K562 (cell line): ENCODE results near the gene ACAD10. TPM values are rescaled to one million over a fixed set of nuclear protein-coding genes. Genes with fewer than 3 reads are reported as not detected.

Experiments
- ATAC-seq: fragments of 200-7000 bp; cut with Tn5 transposase; 3 replicates; pipeline ENCODE4 v1.9.1; 2020; ENCODE audit warnings: moderate library complexity
- BruUV-seq: library from RNA; stranded (reverse); fragments of 400-500 nt; replicated peaks from 2 replicates; lab custom pipeline; 2021; lab: Mats Ljungman, UMichigan
- CTCF ChIA-PET: fragments of 300-600 bp; formaldehyde crosslinking; extraction: SDS; loops from one replicate; lab custom pipeline; 2021; ENCODE audit warnings: low intra/inter-chr PET ratio; lab: Yijun Ruan, JAX
- POLR2A ChIA-PET: fragments of 300-600, 350-650 bp; sonication (Branson Sonifier 250); formaldehyde crosslinking; extraction: SDS; loops from one replicate; lab custom pipeline; 2021; ENCODE audit warnings: antibody characterized with exemption, inconsistent platforms; lab: Yijun Ruan, JAX
- DNase-seq, 4 experiments: peaks; one replicate each; pipeline versions ENCODE4 v3.0.0 to v3.0.0-alpha.2; 2011 to 2018; ENCODE audit warnings: low spot score in 3 of 4, mixed read lengths in 3 of 4; ENCODE audit errors: extremely low read depth in 1 of 4
- FAIRE-seq: peaks from 2 replicates; lab custom pipeline; 2011; peaks lifted over from hg19 to GRCh38; lab: Jason Lieb, UNC
- H2AFZ ChIP-seq: 2 replicates; pipeline ENCODE4 v1.6.0; 2011; ENCODE audit warnings: low read depth, low read length, control low read depth, inconsistent platforms
- H3K27ac ChIP-seq: fragments of 200-600 bp; 3 replicates; pipeline ENCODE4 v1.8.0; 2011; ENCODE audit warnings: low read depth, mild to moderate bottlenecking, control low read depth, inconsistent platforms, low read length, moderate library complexity, mixed read lengths; ENCODE audit errors: extremely low read depth
- H3K27me3 ChIP-seq, 2 experiments: fragments of 300-600 bp in 1 of 2; 2 replicates in 1 of 2; 3 replicates in 1 of 2; pipeline versions ENCODE4 v1.6.0 to v1.8.0; 2011; ENCODE audit warnings: inconsistent platforms in 2 of 2, low read length in 2 of 2, mild to moderate bottlenecking in 1 of 2, mixed read lengths in 1 of 2, moderate library complexity in 1 of 2; ENCODE audit not compliant: control insufficient read depth in 2 of 2, insufficient read depth in 2 of 2
- H3K36me3 ChIP-seq: fragments of 300-600 bp; 3 replicates; pipeline ENCODE4 v1.8.0; 2011; ENCODE audit warnings: mild to moderate bottlenecking, low read length, inconsistent platforms; ENCODE audit not compliant: control insufficient read depth, insufficient read depth
- H3K4me1 ChIP-seq, 2 experiments: fragments of 200-600 bp in 1 of 2; replicated peaks in 1 of 2; 2 replicates in 1 of 2; 3 replicates in 1 of 2; pipeline versions ENCODE4 v1.5.1 to v1.8.0; 2011; ENCODE audit warnings: inconsistent platforms in 2 of 2, low read length in 2 of 2, mild to moderate bottlenecking in 1 of 2, mixed read lengths in 1 of 2, moderate library complexity in 1 of 2; ENCODE audit not compliant: control insufficient read depth in 2 of 2, insufficient read depth in 2 of 2
- H3K4me2 ChIP-seq: 2 replicates; pipeline ENCODE4 v1.6.1; 2011; ENCODE audit warnings: low read length, control low read depth, inconsistent platforms, mixed read lengths; ENCODE audit not compliant: insufficient read depth
- H3K4me3 ChIP-seq: fragments of 200-600 bp; sonication (generic), shearing (Covaris generic); 2 replicates; pipeline ENCODE4 v1.5.1; 2016; ENCODE audit warnings: control low read depth, inconsistent platforms
- H3K79me2 ChIP-seq: fragments of 200-600 bp; 3 replicates; pipeline ENCODE4 v1.8.0; 2011; ENCODE audit warnings: low read length, inconsistent platforms; ENCODE audit not compliant: control insufficient read depth, insufficient read depth
- H3K9ac ChIP-seq, 2 experiments: 2 replicates each; pipeline versions ENCODE4 v1.6.0 to v1.6.1; 2011; ENCODE audit warnings: low read depth in 2 of 2, low read length in 2 of 2, control low read depth in 1 of 2, inconsistent platforms in 1 of 2, mild to moderate bottlenecking in 1 of 2, mixed read lengths in 1 of 2; ENCODE audit not compliant: insufficient read depth in 1 of 2
- H3K9me1 ChIP-seq: one replicate; pipeline ENCODE4 v1.6.0; 2011; ENCODE audit warnings: inconsistent platforms, mild to moderate bottlenecking, low read length, moderate library complexity; ENCODE audit not compliant: control insufficient read depth, insufficient read depth
- H3K9me3 ChIP-seq: replicated peaks from 2 replicates; pipeline ENCODE4 v1.5.1; 2011; ENCODE audit warnings: low read depth, low read length, inconsistent platforms; ENCODE audit not compliant: control insufficient read depth, insufficient read depth
- H4K20me1 ChIP-seq: replicated peaks from 2 replicates; pipeline ENCODE4 v1.6.1; 2011; ENCODE audit warnings: low read length, inconsistent platforms, mixed read lengths; ENCODE audit not compliant: control insufficient read depth, insufficient read depth
- ARID1B ChIP-seq: fragments of 450-650 bp; IDR thresholded peaks from 2 replicates; pipeline ENCODE4 v1.6.1; 2016; ENCODE audit warnings: antibody characterized with exemption, mild to moderate bottlenecking, inconsistent platforms
- CC2D1A ChIP-seq: fragments of 450-650 bp; IDR thresholded peaks from 2 replicates; pipeline ENCODE4 v1.6.1; 2017; ENCODE audit warnings: mild to moderate bottlenecking
- ELF4 ChIP-seq: fragments of 450-650 bp; formaldehyde crosslinking; IDR thresholded peaks from 2 replicates; pipeline ENCODE4 v1.4.0; 2022; ENCODE audit warnings: missing genetic modification characterization
- GABPA ChIP-seq: fragments of 200-800 bp; sonication (Bioruptor generic); conservative IDR thresholded peaks from 2 replicates; pipeline ENCODE4 v1.6.1; 2016; ENCODE audit warnings: low read depth, missing genetic modification characterization, missing compliant biosample characterization
- NCOA2 ChIP-seq, 2 experiments: fragments of 450-650 bp; IDR thresholded peaks; 2 replicates each; pipeline ENCODE4 v1.6.1; 2018; ENCODE audit warnings: mild to moderate bottlenecking in 2 of 2, moderate library complexity in 1 of 2; ENCODE audit not compliant: partially characterized antibody in 2 of 2
- NCOA4 ChIP-seq: fragments of 450-650 bp; IDR thresholded peaks from 2 replicates; pipeline ENCODE4 v1.6.1; 2018; ENCODE audit warnings: mild to moderate bottlenecking; ENCODE audit not compliant: partially characterized antibody
- NFRKB ChIP-seq: fragments of 450-650 bp; IDR thresholded peaks from 2 replicates; pipeline ENCODE4 v1.6.1; 2016; ENCODE audit warnings: low read depth
- NR2C1 ChIP-seq, 2 experiments: fragments of 450-650 bp; IDR thresholded peaks; 2 replicates each; pipeline ENCODE4 v1.6.1; 2017; ENCODE audit warnings: mild to moderate bottlenecking in 2 of 2, antibody characterized with exemption in 1 of 2, inconsistent platforms in 1 of 2, missing compliant biosample characterization in 1 of 2, missing genetic modification characterization in 1 of 2
- NR2C2 ChIP-seq, 2 experiments: fragments of 200-800 bp in 1 of 2; sonication (Bioruptor generic) in 1 of 2; sonication (generic) in 1 of 2; formaldehyde crosslinking in 1 of 2; IDR thresholded peaks; 2 replicates each; pipeline versions ENCODE4 v1.6.1 to v1.8.0; 2016 to 2022; ENCODE audit warnings: mild to moderate bottlenecking in 1 of 2, missing compliant biosample characterization in 1 of 2, missing genetic modification characterization in 1 of 2, missing genetic modification reagents in 1 of 2
- NR4A1 ChIP-seq, 2 experiments: fragments of 250-450 bp in 1 of 2; fragments of 450-650 bp in 1 of 2; sonication (Bioruptor Pico) in 1 of 2; IDR thresholded peaks; 2 replicates each; pipeline versions ENCODE4 v1.4.0 to v1.6.1; 2016 to 2020; ENCODE audit warnings: mild to moderate bottlenecking in 2 of 2, missing compliant biosample characterization in 1 of 2, missing genetic modification characterization in 1 of 2, moderate library complexity in 1 of 2
- PHB ChIP-seq: fragments of 250-450 bp; sonication (Bioruptor Pico); IDR thresholded peaks from 2 replicates; pipeline ENCODE4 v1.5.0; 2021
- RAD21 ChIP-seq, 2 experiments: fragments of 250-450 bp in 1 of 2; fragments of 450-650 bp in 1 of 2; sonication (Bioruptor Pico) in 1 of 2; formaldehyde crosslinking in 1 of 2; IDR thresholded peaks in 1 of 2; conservative IDR thresholded peaks in 1 of 2; 2 replicates each; pipeline versions ENCODE4 v1.4.0 to v1.8.0; 2020 to 2022; ENCODE audit warnings: mild to moderate bottlenecking in 2 of 2, moderate library complexity in 1 of 2
- RBM14 ChIP-seq: fragments of 200-400 bp; formaldehyde crosslinking; IDR thresholded peaks from 2 replicates; pipeline ENCODE4 v1.6.1; 2018; ENCODE audit warnings: low read depth, mild to moderate bottlenecking, low read length, moderate library complexity, borderline replicate concordance; ENCODE audit not compliant: insufficient read depth
- STAG1 ChIP-seq: sonication (generic); formaldehyde crosslinking; IDR thresholded peaks from 2 replicates; pipeline ENCODE4 v1.5.0; 2020; ENCODE audit warnings: missing genetic modification reagents, borderline replicate concordance
- THRAP3 ChIP-seq: fragments of 450-650 bp; IDR thresholded peaks from 2 replicates; pipeline ENCODE4 v1.6.1; 2016; ENCODE audit warnings: mild to moderate bottlenecking, inconsistent platforms, borderline replicate concordance
- TRIM25 ChIP-seq: fragments of 450-650 bp; IDR thresholded peaks from 2 replicates; pipeline ENCODE4 v1.7.0; 2016; ENCODE audit warnings: borderline replicate concordance
- XRCC3 ChIP-seq: fragments of 450-650 bp; IDR thresholded peaks from 2 replicates; pipeline ENCODE4 v1.6.1; 2017; ENCODE audit warnings: mild to moderate bottlenecking, moderate library complexity
- ZNF232 ChIP-seq: sonication (generic); formaldehyde crosslinking; IDR thresholded peaks from 2 replicates; pipeline ENCODE4 v1.8.0; 2022; ENCODE audit warnings: mild to moderate bottlenecking, missing genetic modification reagents
- ZNF282 ChIP-seq: sonication (generic); formaldehyde crosslinking; IDR thresholded peaks from 2 replicates; pipeline ENCODE4 v1.8.1; 2023; ENCODE audit warnings: missing genetic modification reagents
- ZNF444 ChIP-seq: fragments of 250-450 bp; sonication (Bioruptor Pico); IDR thresholded peaks from 2 replicates; pipeline ENCODE4 v1.4.0; 2020; ENCODE audit warnings: mild to moderate bottlenecking, moderate library complexity
- WGBS: fragments of 100-300 bp; shearing (Covaris generic); methylation state at CpG from one replicate; pipeline ENCODE4 v1.1.6; 2016; ENCODE audit warnings: low coverage, mixed read lengths; ENCODE audit not compliant: insufficient coverage; ENCODE audit errors: missing lambda C conversion rate; 5-methylcytosine and 5-hydroxymethylcytosine counted together
- in situ Hi-C: fragments of 300-500 bp; cut with MboI; formaldehyde crosslinking; loops from 4 replicates; pipeline ENCODE4 v1.15.0; 2018; ENCODE audit warnings: inconsistent platforms, mixed read lengths
- intact Hi-C: fragments of 100-400 bp; cut with micrococcal nuclease; formaldehyde crosslinking; loops from 2 replicates; pipeline ENCODE4 v1.14.2; 2022
- polyA plus RNA-seq, 8 experiments: library from polyadenylated mRNA; depleted of rRNA in 4 of 8; stranded (reverse) in 5 of 8; unstranded in 3 of 8; fragments of >200 nt; fragmentation: Nextera tagmentation in 2 of 8; fragmentation: Illumina TruSeq in 1 of 8; extraction: Ambion mirVana in 2 of 8; extraction: Trizol in 1 of 8; gene quantifications; 2 replicates each; pipeline versions ENCODE4 v1.2.1 to v1.2.3, GENCODE V29; 2011 to 2014; ENCODE audit warnings: inconsistent platforms in 1 of 8, missing spikeins in 1 of 8
- total RNA-seq, 7 experiments: library from RNA; depleted of rRNA in 6 of 7; stranded (reverse); fragments of >200 nt in 6 of 7; fragmentation: Illumina TruSeq in 2 of 7; extraction: Trizol in 2 of 7; gene quantifications; 2 replicates each; pipeline versions ENCODE4 v1.2.1 to v1.2.3, GENCODE V29; 2011 to 2021; ENCODE audit warnings: low replicate concordance in 1 of 7

Gene ACAD10
- total and polyA plus RNA-seq, 9 of the 15 experiments (the other 6 are each of a cell fraction or from before 2014, with no cell fraction given): 2.3 to 19.2 (median 12.0) TPM

GRCh38 chr12:111686574-111687105 lies 787 bp downstream of the ACAD10 start (continued):
- TF ChIP-seq NR2C2 (CRISPR knock-in tag; IDR thresholded peaks at IDR 0.05) (no peak), NR2C2 (tag; IDR thresholded peaks at IDR 0.05) (no peak), NR4A1 (CRISPR knock-in tag; IDR thresholded peaks at IDR 0.05) (no peak), NR4A1 (tag; IDR thresholded peaks at IDR 0.05) (no peak), TRIM25 (0 out of 2 replicates have a peak, but pooled peaks have one; percentile 0), CC2D1A (peak; percentile 8; the same call in 1 of the 2 replicates)

GRCh38 chr12:111687255-111687654 lies 1.4 kb downstream of the ACAD10 start:
- H3K27me3 ChIP-seq: no peaks in the 10 kb centered on the region
- H2AFZ ChIP-seq: no peak overlapping the region
- peak; percentile 48 to 71 (median 57) for DNase-seq
- POLR2A ChIA-PET: interaction anchor here (0.6 to 1.0 kb wide), 3 partner anchors 12 to 281 kb away, joined by 3 to 4 read pairs (median 3); no protein-coding TSS in a partner anchor
- H3K36me3 ChIP-seq: peaks cover 17% of the 10 kb centered on the region; the same call in 1 of the 3 replicates
- no TSS peak for BruUV-seq
- no peaks in the 10 kb centered on the region for H3K9me3 ChIP-seq
- no peak overlapping the region for H3K27ac ChIP-seq
- CTCF ChIA-PET: no interaction called here
- H3K9ac ChIP-seq: peak overlapping the region in 1 of 2 experiments; percentile 96; a peak in 1 of 4 replicates
- in situ Hi-C loops (loop anchor here (5.0 kb wide), 1 partner anchor 55 kb away; no protein-coding TSS in a partner anchor), intact Hi-C loops (loop anchor here (1.0 to 10.0 kb wide), 5 partner anchors 54 to 352 kb away; partner anchors contain the start of gene SH2B3)
- H3K9me1 ChIP-seq: no peaks in the 10 kb centered on the region
- 28% methylated on average over 2 of the region's 2 CpGs for WGBS
- peak; percentile 74 for ATAC-seq
- peak overlapping the region; percentile 100 for H3K4me2 ChIP-seq
- H4K20me1 ChIP-seq: no peaks in the 10 kb centered on the region; the same call in 1 of the 2 replicates
- no peak overlapping the region for H3K4me3 ChIP-seq
- H3K79me2 ChIP-seq: peaks cover 44% of the 10 kb centered on the region
- FAIRE-seq: peak; percentile 80
- peaks cover 13 to 15% of the 10 kb centered on the region in 2 experiments; a peak in 4 of 5 replicates for H3K4me1 ChIP-seq
- no peak for TF ChIP-seq RBM14
- no peak for TF ChIP-seq GABPA (tag)
- TF ChIP-seq PHB: no peak
- TF ChIP-seq NCOA4: no peak
- no peak for TF ChIP-seq ARID1B
- TF ChIP-seq THRAP3: no peak
- no peak for TF ChIP-seq NFRKB
- TF ChIP-seq NR2C1 (IDR thresholded peaks at IDR 0.05): no peak
- no peak for TF ChIP-seq NR2C1 (tag; IDR thresholded peaks at IDR 0.05)
- no peak for TF ChIP-seq ZNF282 (CRISPR knock-in tag)
- TF ChIP-seq RAD21 (CRISPR knock-in tag; conservative IDR thresholded peaks at IDR 0.05 in 1 of 2, IDR thresholded peaks at IDR 0.05 in 1 of 2): peak; percentile 8 to 64; a peak in 2 of 4 replicates
- no peak for TF ChIP-seq ELF4
- TF ChIP-seq ZNF232 (CRISPR knock-in tag): no peak
- TF ChIP-seq XRCC3: no peak
- TF ChIP-seq STAG1 (CRISPR knock-in tag): no peak
- TF ChIP-seq NCOA2 (IDR thresholded peaks at IDR 0.05; ENCODE audit: partially characterized antibody in 2 of 2): no peak
- no peak for TF ChIP-seq ZNF444
